ENCODE data around the gene TNFSF10.

Gene TNFSF10

DNA sequence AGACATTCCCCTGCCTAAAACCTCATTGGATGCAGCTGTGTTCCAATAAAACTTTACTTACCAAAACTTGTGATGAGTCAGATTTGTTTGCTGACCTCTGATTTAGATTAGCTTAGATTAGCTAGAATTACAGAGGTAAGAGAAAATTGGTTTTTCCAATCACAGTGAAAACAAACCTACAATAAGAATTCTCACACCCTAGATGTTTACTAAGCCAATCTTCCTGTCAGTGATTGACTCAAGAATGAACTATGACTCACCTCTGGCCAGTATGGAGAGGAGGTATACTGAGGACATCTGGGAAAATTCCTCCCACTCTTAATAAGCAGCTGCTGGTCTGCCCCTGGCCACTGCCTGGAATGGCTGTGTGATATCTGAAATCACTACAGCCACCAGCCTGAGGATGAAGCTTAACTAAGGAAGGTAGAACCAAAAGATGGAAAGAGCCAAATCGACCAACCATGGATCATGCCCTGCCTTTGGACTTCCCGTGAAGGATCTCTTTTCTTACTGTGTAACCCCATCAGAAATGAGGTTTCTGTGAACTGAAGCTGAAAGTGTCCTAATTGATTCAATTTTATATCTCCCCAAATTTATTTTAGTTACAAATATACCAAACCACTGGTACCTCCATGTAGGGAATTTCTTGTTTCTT lies 55.9 kb downstream of the TNFSF10 start:
- no peak for DNase-seq (ENCODE audit: low spot score)
- TF ChIP-seq, protein P1, sequence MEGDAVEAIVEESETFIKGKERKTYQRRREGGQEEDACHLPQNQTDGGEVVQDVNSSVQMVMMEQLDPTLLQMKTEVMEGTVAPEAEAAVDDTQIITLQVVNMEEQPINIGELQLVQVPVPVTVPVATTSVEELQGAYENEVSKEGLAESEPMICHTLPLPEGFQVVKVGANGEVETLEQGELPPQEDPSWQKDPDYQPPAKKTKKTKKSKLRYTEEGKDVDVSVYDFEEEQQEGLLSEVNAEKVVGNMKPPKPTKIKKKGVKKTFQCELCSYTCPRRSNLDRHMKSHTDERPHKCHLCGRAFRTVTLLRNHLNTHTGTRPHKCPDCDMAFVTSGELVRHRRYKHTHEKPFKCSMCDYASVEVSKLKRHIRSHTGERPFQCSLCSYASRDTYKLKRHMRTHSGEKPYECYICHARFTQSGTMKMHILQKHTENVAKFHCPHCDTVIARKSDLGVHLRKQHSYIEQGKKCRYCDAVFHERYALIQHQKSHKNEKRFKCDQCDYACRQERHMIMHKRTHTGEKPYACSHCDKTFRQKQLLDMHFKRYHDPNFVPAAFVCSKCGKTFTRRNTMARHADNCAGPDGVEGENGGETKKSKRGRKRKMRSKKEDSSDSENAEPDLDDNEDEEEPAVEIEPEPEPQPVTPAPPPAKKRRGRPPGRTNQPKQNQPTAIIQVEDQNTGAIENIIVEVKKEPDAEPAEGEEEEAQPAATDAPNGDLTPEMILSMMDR (IDR thresholded peaks at IDR 0.05; ENCODE audit: borderline replicate concordance, control extremely low read depth, extremely low read depth, insufficient read depth, missing control alignments) = no peak
- in situ Hi-C loops (cut with MboI; ENCODE audit: low sequenced_read_pairs, unreplicated experiment) = no loop called here

DNA sequence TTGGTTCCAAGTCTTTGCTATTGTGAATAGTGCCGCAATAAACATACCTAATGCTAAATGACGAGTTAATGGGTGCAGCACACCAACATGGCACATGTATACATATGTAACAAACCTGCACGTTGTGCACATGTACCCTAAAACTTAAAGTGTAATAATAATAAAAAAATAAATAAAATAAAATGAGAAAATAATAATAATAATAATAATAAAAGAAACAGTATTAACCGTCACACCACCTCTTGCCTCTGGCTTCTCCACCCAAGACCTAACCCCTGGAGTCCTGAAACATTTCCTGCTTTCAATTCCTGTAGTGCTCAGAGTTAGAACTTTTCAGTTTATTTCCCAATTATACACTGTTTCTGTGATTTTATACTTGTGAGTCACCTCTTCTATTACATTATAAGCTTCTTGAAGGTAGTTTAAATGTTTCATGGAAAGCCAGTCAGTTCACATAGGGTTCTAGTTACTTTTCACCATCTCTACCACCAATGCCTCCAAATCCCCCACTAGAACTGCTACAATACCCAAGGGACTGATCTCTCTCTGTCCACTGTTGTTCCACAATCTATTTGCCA lies 56.6 kb downstream of the TNFSF10 start:
- in situ Hi-C loops (cut with MboI; ENCODE audit: low sequenced_read_pairs, unreplicated experiment) = no loop called here
- no peak for DNase-seq (ENCODE audit: low spot score)
- TF ChIP-seq, protein P1 (IDR thresholded peaks at IDR 0.05; ENCODE audit: borderline replicate concordance, control extremely low read depth, extremely low read depth, insufficient read depth, missing control alignments) = no peak

DNA sequence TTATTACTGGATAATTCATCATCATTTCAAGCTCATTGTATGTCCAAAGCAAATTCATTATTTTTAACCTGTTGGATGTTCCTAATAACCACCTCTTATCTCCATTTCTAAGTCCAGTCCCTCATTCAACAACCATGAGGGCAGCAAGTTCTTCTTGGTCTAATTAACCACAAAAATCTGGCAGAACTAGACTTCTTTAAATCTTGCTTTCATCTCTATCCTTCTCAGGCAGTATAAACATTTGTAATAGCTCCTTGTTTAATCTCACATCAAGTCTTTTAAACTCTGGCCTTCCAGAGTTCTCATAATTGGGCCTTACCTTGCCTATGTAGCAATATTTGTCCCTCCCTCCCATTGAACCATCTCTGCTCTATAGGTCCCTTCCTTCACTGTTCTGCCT lies 57.9 kb downstream of the TNFSF10 start:
- TF ChIP-seq, protein P1 (IDR thresholded peaks at IDR 0.05; ENCODE audit: borderline replicate concordance, control extremely low read depth, extremely low read depth, insufficient read depth, missing control alignments) = no peak
- in situ Hi-C loops (cut with MboI; ENCODE audit: low sequenced_read_pairs, unreplicated experiment) = no loop called here
- DNase-seq (ENCODE audit: low spot score) = no peak

DNA sequence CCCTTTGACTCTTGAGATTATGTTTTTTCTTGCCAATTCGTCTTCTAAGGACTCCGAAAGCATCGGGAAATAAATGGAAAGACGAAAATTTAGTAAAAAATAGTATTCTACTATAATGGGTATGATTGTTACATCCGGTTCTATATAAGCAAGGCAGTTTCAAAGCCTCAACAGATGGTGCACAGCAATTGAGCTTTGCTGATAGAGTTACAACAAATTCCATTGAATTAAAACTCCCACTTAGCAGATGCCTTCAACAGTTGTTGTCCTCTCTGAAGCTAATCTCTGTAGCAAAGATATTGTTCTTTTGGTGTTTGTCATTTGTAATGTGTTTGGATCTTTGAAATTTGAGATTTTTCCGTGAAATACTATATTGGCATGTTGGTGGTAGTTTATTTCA lies 58.9 kb downstream of the TNFSF10 start:
- in situ Hi-C loops (cut with MboI; ENCODE audit: low sequenced_read_pairs, unreplicated experiment) = no loop called here
- DNase-seq (ENCODE audit: low spot score) = no peak
- TF ChIP-seq, protein P1 (IDR thresholded peaks at IDR 0.05; ENCODE audit: borderline replicate concordance, control extremely low read depth, extremely low read depth, insufficient read depth, missing control alignments) = no peak

DNA sequence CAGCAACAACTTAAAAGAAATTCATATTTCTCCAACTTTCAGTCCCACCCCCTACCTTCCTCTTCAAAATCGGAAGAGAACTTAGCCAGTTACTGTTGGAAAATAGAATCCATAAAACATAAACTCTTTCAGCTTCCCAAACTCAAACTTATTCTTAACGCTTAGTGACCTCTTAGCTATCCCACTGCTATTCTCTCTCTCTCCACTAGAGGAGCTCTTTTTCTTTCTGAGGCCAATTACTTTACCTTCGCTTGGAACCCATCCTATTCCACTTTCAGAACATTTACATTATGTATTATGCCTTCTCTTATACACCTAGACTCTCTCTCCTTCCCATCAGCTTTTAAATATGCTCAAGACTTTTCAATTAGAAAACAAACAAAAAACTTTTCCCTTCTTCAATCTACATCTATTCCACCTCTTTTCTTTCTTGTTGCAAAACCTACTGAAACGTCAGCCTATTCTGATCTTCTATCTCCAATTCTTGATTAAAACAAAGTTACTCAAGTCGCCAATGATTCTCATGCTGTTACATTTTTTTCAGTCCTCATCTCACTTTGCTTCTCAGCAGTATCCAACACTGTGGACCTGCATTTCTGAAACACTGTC lies 61.6 kb downstream of the TNFSF10 start:
- TF ChIP-seq, protein P1 (IDR thresholded peaks at IDR 0.05; ENCODE audit: borderline replicate concordance, control extremely low read depth, extremely low read depth, insufficient read depth, missing control alignments) = peak; percentile 64
- peak; percentile 65 for DNase-seq (ENCODE audit: low spot score)
- in situ Hi-C loops (cut with MboI; ENCODE audit: low sequenced_read_pairs, unreplicated experiment) = no loop called here

DNA sequence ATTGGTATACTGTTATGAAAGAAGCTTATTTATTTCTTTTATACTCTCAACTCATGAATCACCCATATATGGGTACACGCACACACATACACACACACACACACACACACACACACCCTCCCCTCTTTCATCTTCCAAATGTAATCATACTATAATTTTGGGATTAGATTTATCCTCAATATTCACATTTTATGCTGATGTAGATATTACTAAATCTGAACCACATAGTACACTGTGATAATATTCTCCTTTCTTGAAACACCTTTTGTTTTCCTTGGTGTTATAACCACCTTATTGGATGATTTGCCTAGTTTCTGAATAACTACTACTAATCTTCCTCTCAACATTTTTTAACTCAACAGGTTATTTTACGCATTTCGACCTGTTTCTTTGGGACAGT lies 66.8 kb downstream of the TNFSF10 start:
- DNase-seq (ENCODE audit: low spot score) = no peak
- TF ChIP-seq, protein P1 (IDR thresholded peaks at IDR 0.05; ENCODE audit: borderline replicate concordance, control extremely low read depth, extremely low read depth, insufficient read depth, missing control alignments) = no peak
- in situ Hi-C loops (cut with MboI; ENCODE audit: low sequenced_read_pairs, unreplicated experiment) = no loop called here

All from GM13976 (cell line).